Loucy (cell line): ENCODE data around the gene EML1.

Experiments used
- H2AFZ ChIP-seq: fragments of 200-600 bp; sonication (generic); 2 replicates; pipeline ENCODE4 v1.6.0; 2016; ENCODE audit warnings: antibody characterized with exemption, mild to moderate bottlenecking, low read length, moderate library complexity
- H3F3A ChIP-seq: fragments of 200-600 bp; 2 replicates; pipeline ENCODE4 v1.6.0; 2016; ENCODE audit warnings: antibody characterized with exemption, low read depth, mild to moderate bottlenecking
- H3K27me3 ChIP-seq: fragments of 200-600 bp; sonication (generic); 2 replicates; pipeline ENCODE4 v1.6.1; 2014; ENCODE audit warnings: low read length, mild to moderate bottlenecking; ENCODE audit not compliant: insufficient read depth, poor library complexity, severe bottlenecking
- H3K36me3 ChIP-seq: fragments of 200-600 bp; sonication (generic); 2 replicates; pipeline ENCODE4 v1.6.1; 2016; ENCODE audit warnings: low read length; ENCODE audit not compliant: insufficient read depth
- H3K4me1 ChIP-seq: fragments of 200-600 bp; sonication (generic); 2 replicates; pipeline ENCODE4 v1.5.1; 2014; ENCODE audit warnings: low read length, mild to moderate bottlenecking; ENCODE audit not compliant: insufficient read depth, poor library complexity, severe bottlenecking
- H3K4me2 ChIP-seq: fragments of 200-600 bp; sonication (generic); 2 replicates; pipeline ENCODE4 v1.6.0; 2014; ENCODE audit warnings: antibody characterized with exemption, low read length, low read depth, mild to moderate bottlenecking; ENCODE audit not compliant: poor library complexity, severe bottlenecking
- H3K4me3 ChIP-seq: fragments of 200-600 bp; sonication (generic); 2 replicates; pipeline ENCODE4 v1.5.1; 2014; ENCODE audit warnings: low read length, mild to moderate bottlenecking, mixed read lengths; ENCODE audit not compliant: poor library complexity, severe bottlenecking
- H3K79me2 ChIP-seq: fragments of 200-600 bp; sonication (generic); 2 replicates; pipeline ENCODE4 v1.6.1; 2014; ENCODE audit warnings: low read length; ENCODE audit not compliant: insufficient read depth
- H3K9ac ChIP-seq: fragments of 200-600 bp; sonication (generic); 2 replicates; pipeline ENCODE4 v1.6.0; 2014; ENCODE audit warnings: mild to moderate bottlenecking, low read depth, low read length, moderate library complexity; ENCODE audit not compliant: poor library complexity, severe bottlenecking
- H3K9me2 ChIP-seq: fragments of 200-600 bp; sonication (generic); replicated peaks from 2 replicates; pipeline ENCODE4 v1.6.1; 2016; ENCODE audit warnings: low read depth, low read length, mixed read lengths
- H3K9me3 ChIP-seq: fragments of 200-600 bp; sonication (generic); 2 replicates; pipeline ENCODE4 v1.6.1; 2014; ENCODE audit warnings: mild to moderate bottlenecking, antibody characterized with exemption, low read length, low read depth; ENCODE audit not compliant: insufficient read depth
- H4K20me1 ChIP-seq: fragments of 200-600 bp; sonication (generic); 2 replicates; pipeline ENCODE4 v1.6.0; 2014; ENCODE audit warnings: antibody characterized with exemption, low read length, mild to moderate bottlenecking; ENCODE audit not compliant: insufficient read depth, poor library complexity, severe bottlenecking
- CTCF ChIP-seq: fragments of 200-600 bp; sonication (generic); conservative IDR thresholded peaks from 2 replicates; pipeline ENCODE4 v1.5.1; 2014; ENCODE audit warnings: mild to moderate bottlenecking, antibody characterized with exemption, low read length
- EZH2phosphoT487 ChIP-seq: fragments of 200-600 bp; IDR thresholded peaks from 2 replicates; pipeline ENCODE4 v1.6.1; 2018; ENCODE audit warnings: antibody characterized with exemption, mild to moderate bottlenecking, moderate library complexity, borderline replicate concordance

EML1 gene

GRCh38 chr14:99902925-99903324 lies 109.7 kb downstream of the EML1 start:
- Histone ChIP-seq H3K9me2 (no peaks in the 10 kb centered on the region), H3K9ac (no peak overlapping the region), H3K27me3 (no peaks in the 10 kb centered on the region), H3K9me3 (0 out of 2 replicates have a peak, but pooled peaks cover 5% of the 10 kb centered on the region), H3K4me3 (no peak overlapping the region), H3K79me2 (no peaks in the 10 kb centered on the region), H3F3A (no peaks in the 10 kb centered on the region), H4K20me1 (no peaks in the 10 kb centered on the region), H3K4me1 (no peaks in the 10 kb centered on the region), H3K4me2 (no peak overlapping the region), H3K36me3 (no peaks in the 10 kb centered on the region), H2AFZ (no peak overlapping the region)
- TF ChIP-seq EZH2phosphoT487: no peak
- no peak for TF ChIP-seq CTCF

GRCh38 chr14:99904506-99904905 lies 111.3 kb downstream of the EML1 start:
- no peak overlapping the region for H2AFZ ChIP-seq
- H3K36me3 ChIP-seq: no peaks in the 10 kb centered on the region
- no peaks in the 10 kb centered on the region for H3K9me2 ChIP-seq
- no peak overlapping the region for H3K4me2 ChIP-seq
- no peaks in the 10 kb centered on the region for H3F3A ChIP-seq
- H4K20me1 ChIP-seq: no peaks in the 10 kb centered on the region
- H3K79me2 ChIP-seq: no peaks in the 10 kb centered on the region
- H3K27me3 ChIP-seq: no peaks in the 10 kb centered on the region
- no peak overlapping the region for H3K9ac ChIP-seq
- no peaks in the 10 kb centered on the region for H3K4me1 ChIP-seq
- no peak overlapping the region for H3K4me3 ChIP-seq
- 0 out of 2 replicates have a peak, but pooled peaks cover 5% of the 10 kb centered on the region for H3K9me3 ChIP-seq
- TF ChIP-seq EZH2phosphoT487 (no peak), CTCF (no peak)

- Histone ChIP-seq H2AFZ (no peak overlapping the region), H3K36me3 (no peaks in the 10 kb centered on the region), H4K20me1 (no peaks in the 10 kb centered on the region)
Observed at GRCh38 chr14:99905121-99905520, 111.9 kb downstream of the EML1 start.

More at GRCh38 chr14:99905121-99905520, 111.9 kb downstream of the EML1 start:
- TF ChIP-seq EZH2phosphoT487: no peak
- TF ChIP-seq CTCF: no peak
- H3K4me1 ChIP-seq: no peaks in the 10 kb centered on the region
- H3K4me3 ChIP-seq: no peak overlapping the region
- H3K79me2 ChIP-seq: no peaks in the 10 kb centered on the region
- H3K9ac ChIP-seq: no peak overlapping the region
- no peak overlapping the region for H3K4me2 ChIP-seq
- H3F3A ChIP-seq: no peaks in the 10 kb centered on the region
- 0 out of 2 replicates have a peak, but pooled peaks cover 5% of the 10 kb centered on the region for H3K9me3 ChIP-seq
- H3K27me3 ChIP-seq: no peaks in the 10 kb centered on the region
- no peaks in the 10 kb centered on the region for H3K9me2 ChIP-seq
